GM18526 (cell line): ENCODE results near the gene ANO2.

Experiments
- POLR2A ChIP-seq: IDR thresholded peaks from 3 replicates; pipeline ENCODE4 v1.6.1; 2011; ENCODE audit not compliant: insufficient read length; ENCODE audit errors: extremely low read depth

Gene ANO2

GRCh38 chr12:5861416-5861815, 83.6 kb downstream of the ANO2 start:
- no peak for TF ChIP-seq POLR2A

GRCh38 chr12:5856692-5857091, 88.4 kb downstream of the ANO2 start:
- no peak for TF ChIP-seq POLR2A

GRCh38 chr12:5846950-5847349, 98.1 kb downstream of the ANO2 start:
- TF ChIP-seq POLR2A, result no peak

DNA sequence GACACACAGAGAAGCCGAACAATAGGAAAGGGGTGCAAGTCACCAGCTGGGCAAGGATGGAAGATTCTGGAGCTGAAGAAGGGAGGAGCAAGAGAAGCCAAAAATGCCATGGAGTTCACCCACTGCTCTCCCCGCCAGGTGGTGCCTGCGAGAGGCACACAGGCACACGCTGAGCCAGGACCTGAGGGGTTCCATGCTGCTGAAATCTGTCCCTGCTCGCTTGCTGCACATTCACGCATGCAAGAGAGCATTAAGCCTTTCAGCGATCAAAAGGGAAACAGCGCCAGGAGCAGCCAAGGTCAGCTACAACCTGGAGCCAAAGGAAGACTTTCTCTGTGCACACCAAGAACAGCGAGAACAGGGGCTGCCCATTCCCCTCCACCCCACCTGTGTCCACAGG, 104.1 kb downstream of the ANO2 start:
- no peak for TF ChIP-seq POLR2A

DNA sequence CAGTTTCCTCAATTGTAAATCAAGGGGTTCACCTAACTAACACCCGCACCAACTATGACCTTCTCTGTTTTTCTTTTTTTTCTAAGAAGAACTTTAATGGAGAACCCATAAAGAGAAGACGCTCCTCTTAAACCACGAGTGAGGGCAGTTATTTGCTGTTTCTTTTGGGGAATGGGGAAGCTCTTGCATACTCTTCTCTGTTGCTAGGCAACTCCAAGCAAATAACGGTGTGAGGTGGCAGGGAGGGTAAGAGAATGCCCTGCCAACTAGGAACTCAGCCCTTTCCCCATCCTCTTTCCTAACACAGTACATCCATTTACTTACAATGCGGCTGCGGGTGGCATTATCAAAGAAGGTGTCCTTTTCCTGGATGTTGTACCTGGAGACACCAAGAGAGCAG, 114.9 kb downstream of the ANO2 start:
- TF ChIP-seq POLR2A, result no peak

- no peak for TF ChIP-seq POLR2A
These were observed 117.5 kb downstream of the ANO2 start for GRCh38 chr12:5827591-5827990.

DNA sequence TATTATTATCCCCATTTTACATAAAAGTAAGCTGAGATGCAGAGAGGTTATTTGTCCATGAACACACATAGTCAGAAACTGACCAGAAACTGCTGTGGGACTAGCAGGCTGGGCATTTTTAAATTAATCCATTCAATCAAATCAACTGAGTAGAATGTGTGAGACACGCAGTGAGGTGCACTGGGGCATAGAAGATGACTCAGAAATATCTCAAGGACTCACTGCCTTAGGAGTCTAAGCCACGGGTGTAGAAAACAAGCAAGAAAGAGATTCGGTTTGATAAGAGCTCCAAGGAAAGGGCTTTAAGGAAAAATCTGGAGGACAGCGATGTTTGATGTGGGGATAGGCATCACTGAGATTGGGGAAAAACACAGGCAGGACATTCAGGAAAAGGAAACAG, 127.8 kb downstream of the ANO2 start:
- no peak for TF ChIP-seq POLR2A

GRCh38 chr12:5809586-5809985, 135.5 kb downstream of the ANO2 start:
- TF ChIP-seq POLR2A, result no peak

GRCh38 chr12:5808981-5809380, 136.1 kb downstream of the ANO2 start:
- TF ChIP-seq POLR2A, result no peak

- no peak for TF ChIP-seq POLR2A
These were observed 137.4 kb downstream of the ANO2 start for GRCh38 chr12:5807514-5808219.

DNA sequence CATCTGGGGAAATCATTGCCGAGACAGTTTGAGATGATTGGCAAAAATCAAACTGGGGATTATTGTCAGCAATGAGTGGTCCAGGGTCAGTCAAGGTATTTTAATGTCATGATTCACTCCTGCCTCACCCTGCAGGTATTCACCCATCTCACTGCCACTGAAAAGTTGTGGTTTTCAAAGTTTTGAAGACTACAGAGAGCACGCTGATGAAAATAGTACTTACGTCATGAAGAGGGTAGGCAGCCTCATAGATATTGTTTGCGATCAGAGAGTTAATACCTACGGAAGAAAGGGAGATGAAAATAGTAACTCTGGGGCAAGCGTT, 138.0 kb downstream of the ANO2 start:
- no peak for TF ChIP-seq POLR2A

- TF ChIP-seq POLR2A, result no peak
These were observed 138.5 kb downstream of the ANO2 start for GRCh38 chr12:5806371-5807089.

- no peak for TF ChIP-seq POLR2A
These were observed 141.5 kb downstream of the ANO2 start for GRCh38 chr12:5803532-5803931.

DNA sequence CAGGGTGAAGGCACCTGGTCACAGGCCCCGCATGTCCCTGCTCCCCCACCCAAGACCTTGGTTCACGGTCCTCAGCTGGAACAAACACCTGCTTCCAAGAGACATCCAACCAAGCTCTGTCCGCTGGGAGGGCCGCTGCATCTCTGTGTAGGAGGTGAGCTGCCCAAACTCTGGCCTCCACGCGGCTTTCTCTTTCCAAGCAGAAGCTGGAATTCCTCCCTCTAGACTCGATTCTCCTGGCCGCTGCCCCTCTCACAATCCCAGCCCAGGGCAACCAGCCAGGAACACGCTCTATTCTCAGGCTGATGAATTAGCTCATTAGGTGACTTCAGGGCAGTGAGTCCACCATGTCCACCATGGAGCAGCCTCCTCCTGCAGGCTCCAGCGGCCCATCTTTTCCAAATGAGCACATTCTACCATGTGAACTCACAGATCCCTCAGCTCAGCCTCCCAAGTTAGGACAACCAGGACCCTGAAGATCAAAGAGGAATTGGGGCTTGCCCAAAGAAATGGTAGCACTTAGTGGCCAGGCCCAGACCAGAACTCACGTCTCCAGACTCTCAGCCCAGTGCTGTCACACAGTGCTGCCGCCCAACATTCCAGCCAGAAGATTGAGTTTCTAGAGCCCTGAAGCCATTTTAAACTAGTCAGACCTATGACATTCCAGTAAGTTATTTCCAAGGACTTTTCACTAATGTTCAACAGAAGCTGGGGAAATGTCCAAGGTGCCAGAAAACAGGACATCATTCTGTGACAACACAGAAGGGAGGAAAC, 146.6 kb downstream of the ANO2 start:
- no peak for TF ChIP-seq POLR2A

- no peak for TF ChIP-seq POLR2A
These were observed 147.4 kb downstream of the ANO2 start for GRCh38 chr12:5797661-5798060.

- no peak for TF ChIP-seq POLR2A
These were observed 148.2 kb downstream of the ANO2 start for GRCh38 chr12:5796959-5797225.
